HG03354 (cell line): ENCODE data around the gene CRIM1.

Source experiments
- ATAC-seq: cut with Tn5 transposase; IDR thresholded peaks from one replicate; pipeline ENCODE4 v1.9.1; 2021; ENCODE audit warnings: mild to moderate bottlenecking; ENCODE audit not compliant: unreplicated experiment, poor library complexity, severe bottlenecking

The CRIM1 gene

DNA sequence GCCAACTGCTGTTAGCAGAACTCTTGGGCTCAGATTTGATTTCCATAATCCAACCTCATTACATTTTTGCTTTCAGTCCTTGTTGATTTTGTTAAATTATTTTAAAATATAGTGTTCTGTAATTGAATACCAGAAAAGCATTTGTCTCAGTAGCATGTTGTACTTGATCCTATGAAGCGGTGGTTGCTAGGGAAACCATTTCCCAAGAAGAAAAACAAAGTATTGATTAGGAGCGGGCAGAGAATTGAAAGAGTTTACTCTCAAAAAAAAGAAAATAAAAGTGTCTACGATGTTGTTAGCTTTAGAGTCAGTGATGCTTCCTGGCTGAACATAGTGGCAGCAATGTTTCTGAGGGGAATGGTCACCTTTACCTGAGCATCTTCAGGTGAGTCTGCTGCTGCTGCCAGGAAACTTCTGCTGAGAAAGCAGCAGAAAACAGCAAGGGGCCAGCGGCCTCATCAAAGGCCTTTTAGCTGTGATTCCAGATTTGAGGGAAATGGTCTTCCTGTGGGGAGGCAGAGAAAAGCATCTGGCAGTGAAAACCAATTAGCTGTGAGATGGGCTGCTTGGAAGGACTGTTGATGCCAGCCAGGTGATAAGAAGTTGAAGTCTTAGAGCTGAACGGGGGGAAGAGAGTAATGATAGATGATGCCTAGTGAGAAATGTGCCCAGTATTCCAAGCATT lies 37.1 kb downstream of the CRIM1 start:
- no peak for ATAC-seq

DNA sequence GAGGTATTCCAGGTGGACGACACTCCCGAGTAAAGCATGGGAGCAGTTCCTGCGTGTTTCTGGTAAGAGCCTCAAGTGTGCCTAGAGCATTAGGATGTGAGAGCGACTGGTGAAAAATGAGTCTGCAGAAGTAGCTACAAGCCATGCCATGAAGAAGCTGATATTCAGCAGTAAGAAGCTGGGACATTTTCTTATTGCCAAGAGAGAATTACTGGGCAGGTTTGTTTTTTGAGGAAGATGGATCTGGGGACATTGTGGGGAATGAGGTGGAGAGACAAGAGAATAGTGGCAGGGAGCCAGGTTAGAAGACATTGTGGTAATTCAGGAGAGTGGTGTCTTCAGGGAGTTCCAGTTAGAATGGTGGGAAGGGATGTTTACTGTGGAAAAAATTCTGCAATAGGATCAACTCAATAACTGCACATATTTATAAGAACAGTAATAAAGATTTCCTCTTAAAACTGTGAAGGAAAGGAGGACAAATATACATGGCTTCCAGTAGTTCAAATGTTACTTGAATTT lies 38.2 kb downstream of the CRIM1 start:
- ATAC-seq: no peak

DNA sequence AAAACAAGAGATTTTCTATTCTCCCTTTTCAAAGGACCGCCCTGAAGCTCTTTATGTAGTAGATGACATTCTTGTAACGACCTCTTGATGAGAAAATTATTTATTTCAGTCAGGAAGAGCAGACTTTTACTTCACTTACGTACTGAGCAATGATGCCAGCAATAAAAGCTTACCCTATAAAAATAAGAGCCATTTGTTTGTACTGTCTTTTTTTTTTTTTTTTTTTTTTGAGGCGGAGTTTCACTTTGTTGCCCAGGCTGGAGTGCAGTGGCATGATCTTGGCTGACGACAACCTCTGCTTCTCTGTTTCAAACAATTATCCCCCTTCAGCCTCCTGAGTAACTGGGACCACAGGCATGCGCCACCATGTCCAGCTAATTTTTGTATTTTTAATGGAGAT lies 39.2 kb downstream of the CRIM1 start:
- ATAC-seq: no peak

DNA sequence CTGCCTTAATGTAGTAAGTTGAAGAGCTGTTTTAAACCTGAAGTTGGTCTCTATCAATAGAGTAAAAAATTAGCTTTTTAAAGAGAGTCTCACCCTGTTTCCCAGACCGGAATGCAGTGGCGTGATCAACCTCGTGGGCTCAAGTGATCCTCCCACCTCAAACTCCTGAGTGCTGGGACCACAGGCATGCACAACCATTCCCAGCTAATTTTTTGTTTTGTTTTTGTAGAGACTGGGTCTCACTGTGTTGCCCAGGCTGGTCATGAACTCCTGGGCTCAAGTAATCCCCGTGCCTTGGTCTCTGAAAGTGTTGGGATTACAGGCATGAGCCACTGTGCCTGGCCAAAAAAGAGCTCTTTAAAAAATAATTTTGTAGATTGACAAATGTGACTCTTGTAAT lies 40.3 kb downstream of the CRIM1 start:
- ATAC-seq: no peak

DNA sequence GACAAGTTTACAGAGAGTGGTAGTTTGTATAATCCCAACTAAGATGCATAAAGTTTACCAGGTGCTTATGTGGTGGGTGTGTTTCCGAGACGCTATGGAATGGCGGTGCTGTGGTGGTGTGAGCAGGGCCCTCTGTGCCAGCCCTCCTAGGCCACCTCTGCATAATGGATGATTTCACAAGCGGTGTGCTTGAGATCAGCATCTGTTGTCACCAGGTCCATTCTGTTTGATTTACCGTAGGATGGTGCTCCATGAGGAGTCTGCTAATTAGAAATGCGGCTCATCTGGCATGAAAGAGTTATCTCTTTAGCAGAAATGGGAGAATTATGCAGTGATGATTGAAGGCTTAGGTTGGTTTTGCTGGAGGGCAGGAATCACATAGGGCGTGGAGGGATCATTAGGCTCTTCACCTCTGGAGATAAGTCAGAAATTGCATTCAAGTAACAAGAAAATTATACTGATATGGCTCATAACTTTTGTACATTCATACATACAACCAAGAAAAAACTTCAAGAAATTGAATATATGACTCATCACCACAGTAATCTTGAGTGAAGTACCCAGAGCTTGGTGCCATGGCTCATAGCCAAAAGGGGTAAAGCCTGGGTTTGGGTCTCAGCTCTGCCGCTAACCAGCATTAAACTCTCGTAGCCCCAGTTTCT lies 41.4 kb downstream of the CRIM1 start:
- no peak for ATAC-seq

DNA sequence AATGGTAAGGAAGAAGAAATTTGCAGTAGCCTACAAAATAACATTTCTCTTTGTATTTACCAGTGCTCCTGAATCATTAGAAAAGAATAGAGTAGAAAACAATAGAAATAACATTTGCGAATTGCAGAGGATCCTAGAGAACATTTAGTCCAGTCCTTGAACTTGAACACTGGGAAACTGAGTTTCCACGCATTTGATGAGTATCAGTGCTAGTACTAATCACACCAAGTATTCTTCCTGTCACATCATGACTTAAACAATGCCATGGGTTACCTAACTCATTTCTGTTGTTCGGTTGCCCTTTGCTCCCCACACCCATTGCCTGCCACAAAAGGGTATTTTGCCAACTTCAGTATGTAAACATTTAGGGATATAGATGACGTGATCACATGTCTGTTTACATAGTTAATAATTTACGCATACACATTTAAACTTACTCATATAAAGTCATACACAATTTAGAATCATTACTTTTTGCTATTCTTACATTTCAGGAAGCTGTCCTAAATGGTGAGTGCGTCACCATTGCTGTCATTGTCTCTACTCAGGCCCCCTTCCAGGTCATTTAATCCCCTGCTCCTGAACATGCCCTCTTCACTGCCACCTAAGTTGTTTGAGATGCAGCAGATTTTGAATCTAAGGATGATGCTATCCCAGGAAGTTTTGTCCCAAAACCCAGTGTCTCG lies 42.3 kb downstream of the CRIM1 start:
- no peak for ATAC-seq

DNA sequence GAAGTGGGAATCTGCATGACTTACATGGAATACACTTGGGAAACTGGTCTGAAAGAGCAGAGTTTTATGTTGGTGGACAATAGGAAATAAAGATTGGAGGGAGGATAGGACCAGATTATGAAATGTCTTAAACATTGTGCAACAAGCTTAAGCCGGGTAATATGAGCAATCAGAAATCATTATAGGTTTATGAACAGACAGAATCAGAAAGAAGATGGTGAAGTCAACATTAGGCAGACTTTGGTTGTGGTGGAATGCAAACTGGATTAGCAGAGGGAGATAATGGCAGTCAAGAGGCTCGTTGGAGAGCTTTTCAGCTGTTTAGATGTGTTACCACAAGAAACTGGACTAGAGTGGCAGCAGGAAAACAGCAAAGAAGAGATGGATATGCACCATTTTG lies 43.5 kb downstream of the CRIM1 start:
- no peak for ATAC-seq

DNA sequence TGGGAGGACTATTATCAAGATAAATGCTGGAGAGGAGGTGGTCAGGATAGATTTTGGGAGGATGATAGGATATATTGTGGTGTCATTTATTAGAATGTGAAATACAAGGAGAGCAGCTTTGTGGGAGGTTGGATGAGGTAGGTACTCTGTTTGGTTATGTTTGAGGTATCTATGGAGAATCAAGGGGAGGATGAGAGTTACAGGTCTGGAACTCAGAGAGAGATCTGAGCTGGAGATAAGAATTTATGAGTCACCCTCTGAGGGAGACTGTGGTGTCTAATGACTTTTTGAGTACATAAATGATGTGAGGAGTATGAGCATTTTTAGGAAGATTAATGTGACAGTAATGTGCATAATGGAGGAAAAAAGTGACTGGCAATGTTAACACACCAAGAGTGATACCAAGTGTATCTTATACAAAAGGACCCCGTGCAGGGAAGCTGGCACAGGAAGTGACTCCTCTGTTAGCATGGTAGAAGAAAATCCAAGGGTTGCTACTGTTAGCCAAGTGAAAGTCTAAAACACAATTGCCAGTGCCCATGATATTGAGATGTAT lies 48.2 kb downstream of the CRIM1 start:
- ATAC-seq: peak; percentile 82

DNA sequence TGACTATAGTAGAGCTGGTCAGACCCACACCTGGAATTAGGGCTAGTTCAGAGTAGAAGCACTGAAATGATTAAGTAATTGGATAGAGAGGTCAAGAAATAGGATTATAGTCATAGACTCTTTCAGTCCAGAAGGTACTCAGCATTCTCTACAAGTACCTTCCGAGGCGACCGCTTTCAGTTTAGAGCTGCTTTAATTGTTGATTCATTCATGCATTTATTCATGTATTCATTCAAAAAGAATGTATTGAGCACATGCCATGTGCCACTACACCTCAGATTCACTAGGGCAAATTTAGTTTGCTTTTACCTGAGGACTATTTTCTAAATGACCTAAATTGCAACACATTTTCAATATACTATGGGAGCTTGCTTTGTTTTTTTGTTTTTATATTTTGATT lies 48.7 kb downstream of the CRIM1 start:
- ATAC-seq: peak; percentile 57

DNA sequence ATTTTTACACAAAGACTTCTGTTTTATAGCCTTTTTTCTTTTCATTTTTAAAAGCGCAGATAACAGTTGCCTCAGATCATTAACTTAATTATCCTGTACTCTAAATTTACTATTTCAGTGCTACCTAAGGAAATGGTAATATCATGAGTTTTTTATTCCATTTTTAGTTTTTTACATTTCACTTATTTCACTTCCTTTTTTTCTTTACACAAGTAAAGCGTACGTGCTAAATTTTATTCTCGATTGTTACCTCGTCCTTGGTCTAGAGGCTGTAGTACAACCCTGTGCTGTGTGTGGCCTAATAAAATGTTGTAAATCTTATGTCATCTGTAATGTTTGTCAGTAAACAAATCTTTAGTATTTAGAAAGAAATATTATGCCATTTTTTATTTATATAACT lies 49.2 kb downstream of the CRIM1 start:
- peak; percentile 42 for ATAC-seq

DNA sequence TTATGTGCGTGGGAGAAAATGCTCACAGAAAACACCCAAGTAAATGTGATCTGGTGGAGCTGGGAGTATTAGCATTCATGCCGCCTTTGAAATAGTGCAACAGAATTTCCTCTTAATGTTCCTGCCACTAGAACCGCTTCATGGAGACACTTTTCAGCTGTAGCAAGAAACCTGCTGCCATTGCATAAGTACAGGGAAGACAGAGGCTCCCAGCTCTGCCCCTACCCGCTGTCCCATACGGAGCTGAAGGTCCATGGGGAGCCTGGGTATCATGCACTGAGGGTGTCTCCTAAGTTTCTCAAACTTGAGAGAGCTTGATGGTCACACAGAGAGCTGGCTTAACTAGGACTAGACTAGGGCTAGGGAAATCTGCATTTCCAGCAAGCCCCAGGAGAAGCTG lies 49.6 kb downstream of the CRIM1 start:
- no peak for ATAC-seq

DNA sequence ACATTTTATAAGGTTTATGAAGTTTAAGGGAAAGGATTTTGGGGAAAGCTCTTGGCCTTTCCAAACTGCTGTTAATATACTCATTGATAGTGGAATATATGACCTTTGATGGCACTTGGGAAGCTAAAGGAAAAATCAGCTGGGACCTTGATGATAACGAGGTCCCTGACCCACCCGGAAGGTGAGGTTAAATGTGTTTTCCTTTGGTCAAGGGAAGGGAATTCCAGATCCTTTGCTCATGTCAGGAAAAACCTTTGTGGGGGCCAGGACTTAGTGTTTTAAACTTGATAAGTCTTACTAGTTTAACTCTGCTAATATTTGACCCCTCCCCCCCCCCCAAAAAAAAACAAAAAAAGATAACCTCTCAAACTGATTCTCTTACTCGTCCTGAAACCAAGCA lies 50.7 kb downstream of the CRIM1 start:
- ATAC-seq: no peak

DNA sequence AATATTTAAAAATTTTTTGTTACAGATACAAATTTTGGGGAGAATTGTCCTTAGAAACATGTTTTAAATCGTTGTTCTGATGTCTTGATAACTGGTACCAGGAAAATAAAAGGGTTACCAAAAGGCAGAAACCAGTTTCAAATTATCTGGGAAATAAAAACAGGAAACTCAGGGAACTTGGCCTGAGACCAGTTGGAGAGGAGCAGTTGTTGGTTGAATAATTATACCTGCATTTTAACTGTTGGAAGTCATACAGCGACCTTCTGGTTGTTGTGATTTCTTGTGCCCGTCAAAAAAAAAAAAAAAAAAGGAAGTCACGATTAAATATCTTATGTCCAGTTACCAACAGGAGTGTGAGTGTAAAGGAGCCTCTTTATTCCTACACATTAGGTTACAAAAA lies 51.8 kb downstream of the CRIM1 start:
- ATAC-seq: no peak

DNA sequence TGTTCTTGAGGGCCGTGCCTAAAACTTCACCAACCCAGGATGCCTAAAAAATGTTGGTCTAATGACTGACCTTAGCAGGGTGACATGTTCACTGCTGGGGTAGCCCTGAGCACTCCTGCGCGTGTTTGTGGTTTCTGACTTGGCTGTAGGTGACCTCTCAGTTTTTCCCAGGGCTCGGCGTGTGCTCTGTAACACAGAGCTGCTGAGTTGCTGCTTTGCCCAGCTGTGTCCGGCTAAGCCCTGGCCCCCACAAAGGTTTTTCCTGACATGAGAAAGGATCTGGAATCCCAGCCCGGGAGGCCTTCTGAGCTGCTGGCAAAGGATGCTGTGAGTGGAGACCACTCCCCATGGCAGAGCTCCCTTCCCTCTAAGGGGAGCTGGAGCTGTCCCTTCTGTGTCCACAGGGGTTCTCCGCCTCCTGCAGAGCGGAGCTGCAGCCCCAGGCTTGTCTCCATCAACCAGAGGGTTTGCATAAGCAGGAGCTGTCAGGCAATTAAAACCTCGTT lies 52.7 kb downstream of the CRIM1 start:
- no peak for ATAC-seq

DNA sequence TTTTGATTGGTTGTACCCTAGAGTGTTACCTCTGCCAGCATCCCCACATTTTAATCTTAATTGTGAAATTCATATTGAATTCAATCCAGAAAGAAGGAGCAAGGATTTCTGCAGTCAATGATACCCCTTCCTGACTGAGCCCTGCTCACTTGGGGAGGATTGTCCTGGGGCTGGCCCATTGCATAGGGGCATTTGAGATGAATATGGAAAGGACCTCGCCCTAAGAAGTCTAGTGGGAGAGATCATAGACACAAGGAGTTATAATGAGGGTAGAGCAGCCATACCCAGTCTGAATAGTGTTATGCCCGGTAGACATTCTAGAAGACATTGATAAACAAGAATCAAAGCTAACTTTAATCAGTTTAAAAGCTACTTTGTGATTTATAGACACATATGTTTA lies 53.8 kb downstream of the CRIM1 start:
- no peak for ATAC-seq

DNA sequence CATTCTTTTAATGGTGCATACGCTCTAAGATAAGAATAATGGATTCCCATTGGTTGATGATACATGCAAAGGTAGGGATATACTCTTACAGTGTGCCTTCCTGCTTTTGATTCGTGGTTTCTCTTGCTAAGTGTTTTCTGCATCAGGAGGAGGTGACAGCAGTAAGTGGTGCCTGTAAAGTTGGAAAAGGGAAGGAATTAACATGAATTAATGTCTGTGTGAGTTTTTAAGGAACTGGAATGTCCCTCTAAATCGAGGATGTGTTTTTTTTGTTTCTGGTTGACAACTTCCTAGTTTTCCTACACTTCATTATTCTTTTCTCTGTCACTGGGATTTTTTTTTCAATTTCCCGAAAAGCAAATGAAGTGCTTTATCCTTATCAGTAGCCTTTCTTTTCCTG lies 54.4 kb downstream of the CRIM1 start:
- ATAC-seq: no peak

DNA sequence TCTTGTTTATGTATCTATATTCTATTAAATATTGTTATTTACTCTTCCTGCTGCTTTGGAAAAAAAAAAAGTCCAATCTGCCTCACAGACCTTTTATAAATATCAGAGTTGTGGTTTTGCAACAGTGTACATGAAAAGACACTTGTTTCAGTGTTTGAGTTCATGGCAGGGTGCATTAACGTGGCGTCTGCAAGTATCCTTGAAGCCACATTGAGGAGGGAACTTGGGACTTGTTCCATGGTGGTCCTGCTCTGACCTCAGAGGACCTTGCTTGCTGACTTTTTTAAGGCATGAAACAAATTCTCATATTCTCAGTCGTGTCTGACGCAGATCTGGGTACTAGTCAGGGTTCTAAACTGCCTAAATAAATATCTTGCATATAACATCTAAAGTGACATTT lies 55.1 kb downstream of the CRIM1 start:
- no peak for ATAC-seq

DNA sequence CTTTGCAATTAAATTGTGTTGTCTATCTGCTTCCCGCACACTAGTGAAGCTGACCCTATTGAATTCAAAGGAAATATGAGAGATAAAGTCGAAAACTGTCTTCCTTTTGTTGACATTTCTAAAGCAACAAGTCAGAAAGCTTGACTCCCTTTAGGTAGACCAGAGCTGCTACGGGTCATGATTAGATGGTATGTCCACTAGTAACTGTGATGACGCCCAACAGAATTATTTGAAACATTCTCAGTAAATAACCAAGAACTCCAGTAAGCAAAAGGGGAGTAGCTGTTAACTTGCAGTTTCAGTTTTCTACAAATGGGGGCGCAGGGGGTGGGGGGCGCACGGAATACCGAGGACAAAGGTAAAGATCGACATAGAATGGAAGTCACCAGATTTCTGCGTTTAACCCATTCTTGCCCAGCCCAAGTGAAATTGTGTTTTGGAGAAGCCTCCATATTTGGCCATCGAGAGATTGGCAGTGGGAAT lies 56.4 kb downstream of the CRIM1 start:
- no peak for ATAC-seq

DNA sequence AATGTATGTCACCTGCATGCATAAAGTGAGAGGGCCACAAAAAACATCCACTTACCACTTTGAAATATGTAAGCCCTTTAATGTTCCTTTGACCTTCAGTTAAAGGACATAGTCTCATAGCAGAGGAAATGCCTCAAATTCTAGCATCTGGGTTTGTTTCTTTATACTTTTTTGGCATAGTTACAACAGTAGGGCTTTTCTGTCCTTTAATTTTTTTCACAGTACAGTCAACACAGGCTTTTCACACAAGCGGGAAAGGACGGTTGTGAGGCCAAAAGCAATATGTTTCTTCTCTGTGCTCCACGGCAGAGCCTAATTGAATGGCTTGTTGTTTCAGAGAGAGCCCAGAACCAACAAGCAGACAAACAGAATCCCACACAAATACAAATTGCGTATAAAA lies 57.6 kb downstream of the CRIM1 start:
- no peak for ATAC-seq

DNA sequence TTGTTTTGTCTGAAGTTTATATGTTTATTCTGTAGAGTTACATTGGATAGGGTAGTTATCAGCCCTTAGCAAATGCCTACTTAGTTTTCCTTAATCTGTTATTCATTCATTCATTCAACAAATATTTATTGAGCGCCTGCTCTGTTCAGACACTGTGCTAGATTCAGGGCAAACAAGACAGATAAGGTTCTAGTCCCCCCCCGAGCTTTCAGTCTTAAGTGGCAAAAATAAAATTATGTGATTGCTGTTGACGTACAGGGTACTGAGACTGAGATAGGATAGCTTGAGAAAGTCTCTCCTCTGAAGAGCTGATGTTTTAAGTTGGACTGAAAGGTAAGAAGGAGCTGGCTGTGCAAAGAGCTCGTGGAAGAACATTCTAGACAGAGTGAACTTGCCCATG lies 58.7 kb downstream of the CRIM1 start:
- ATAC-seq: no peak
